HEK293 (cell line): Measurements from ENCODE around the gene CCDC30.

Experiments
- CTCF ChIA-PET: fragments of 350-600 bp; formaldehyde crosslinking; extraction: SDS; loops from one replicate; lab custom pipeline; 2021; ENCODE audit warnings: antibody characterized with exemption; lab: Yijun Ruan, JAX
- POLR2A ChIA-PET: fragments of 300-600 bp; formaldehyde crosslinking; extraction: SDS; loops from one replicate; lab custom pipeline; 2020; ENCODE audit warnings: antibody characterized with exemption, inconsistent platforms; lab: Yijun Ruan, JAX
- H3K27ac ChIP-seq: fragments of 200-500 bp; sonication (Bioruptor generic); 2 replicates; pipeline ENCODE4 v1.5.1; 2014; ENCODE audit warnings: low read depth, low read length, control low read depth, inconsistent platforms; ENCODE audit errors: extremely low read depth
- H3K36me3 ChIP-seq, 2 experiments: fragments of 200-500 bp in 1 of 2; sonication (Bioruptor generic) in 1 of 2; 1 replicate in 1 of 2; 2 replicates in 1 of 2; pipeline ENCODE4 v1.5.1; 2014 to 2017; ENCODE audit warnings: inconsistent platforms in 2 of 2, low read length in 2 of 2; ENCODE audit not compliant: control insufficient read depth in 2 of 2, insufficient read depth in 1 of 2
- H3K4me1 ChIP-seq: fragments of 200-500 bp; sonication (Bioruptor generic); 2 replicates; pipeline ENCODE4 v1.5.1; 2014; ENCODE audit warnings: mild to moderate bottlenecking, low read length, inconsistent platforms; ENCODE audit not compliant: control insufficient read depth, insufficient read depth
- H3K4me3 ChIP-seq: 2 replicates; pipeline ENCODE4 v1.5.1; 2011; ENCODE audit warnings: low read depth, mild to moderate bottlenecking, control low read depth, low read length, moderate library complexity
- H3K9me3 ChIP-seq: fragments of 200-500 bp; sonication (Bioruptor generic); 2 replicates; pipeline ENCODE4 v1.5.1; 2014; ENCODE audit warnings: low read depth, low read length, inconsistent platforms; ENCODE audit not compliant: control insufficient read depth, insufficient read depth
- FEZF1 ChIP-seq: fragments of 450-650 bp; formaldehyde crosslinking; IDR thresholded peaks from 2 replicates; pipeline ENCODE4 v1.5.1; 2016; ENCODE audit warnings: missing biosample characterization, missing genetic modification characterization
- GFI1B ChIP-seq: fragments of 450-650 bp; formaldehyde crosslinking; IDR thresholded peaks from 2 replicates; pipeline ENCODE4 v1.5.1; 2016; ENCODE audit warnings: missing biosample characterization, missing genetic modification characterization
- GLI4 ChIP-seq: fragments of 450-650 bp; formaldehyde crosslinking; IDR thresholded peaks from 2 replicates; pipeline ENCODE4 v1.5.1; 2016; ENCODE audit warnings: missing biosample characterization, missing genetic modification characterization
- KLF1 ChIP-seq: fragments of 450-650 bp; formaldehyde crosslinking; IDR thresholded peaks from 2 replicates; pipeline ENCODE4 v1.5.1; 2016; ENCODE audit warnings: missing biosample characterization, missing genetic modification characterization
- KLF10 ChIP-seq: fragments of 450-650 bp; IDR thresholded peaks from 2 replicates; pipeline ENCODE4 v1.5.1; 2018; ENCODE audit warnings: missing biosample characterization, mild to moderate bottlenecking, missing genetic modification characterization
- KLF7 ChIP-seq: fragments of 450-650 bp; formaldehyde crosslinking; IDR thresholded peaks from 2 replicates; pipeline ENCODE4 v1.5.1; 2016; ENCODE audit warnings: missing biosample characterization, missing genetic modification characterization, borderline replicate concordance
- MEIS1 ChIP-seq: sonication (generic); formaldehyde crosslinking; IDR thresholded peaks from 2 replicates; pipeline ENCODE4 v1.8.1; 2022; ENCODE audit warnings: missing genetic modification reagents, mild to moderate bottlenecking, borderline replicate concordance
- OSR2 ChIP-seq: fragments of 450-650 bp; formaldehyde crosslinking; IDR thresholded peaks from 2 replicates; pipeline ENCODE4 v1.5.1; 2016; ENCODE audit warnings: missing biosample characterization, missing genetic modification characterization
- REPIN1 ChIP-seq: fragments of 450-650 bp; formaldehyde crosslinking; IDR thresholded peaks from 2 replicates; pipeline ENCODE4 v1.5.1; 2017; ENCODE audit warnings: missing biosample characterization, missing genetic modification characterization, low read depth
- TRIM28 ChIP-seq: IDR thresholded peaks from 2 replicates; pipeline ENCODE4 v1.6.1; 2011; ENCODE audit warnings: low read length, control low read depth, borderline replicate concordance
- ZBTB17 ChIP-seq: fragments of 450-650 bp; formaldehyde crosslinking; IDR thresholded peaks from 2 replicates; pipeline ENCODE4 v1.5.1; 2016; ENCODE audit warnings: missing biosample characterization, missing genetic modification characterization
- ZBTB21 ChIP-seq: fragments of 450-650 bp; formaldehyde crosslinking; IDR thresholded peaks from 2 replicates; pipeline ENCODE4 v1.5.1; 2017; ENCODE audit warnings: missing biosample characterization, missing genetic modification characterization
- ZNF112 ChIP-seq: fragments of 450-650 bp; formaldehyde crosslinking; IDR thresholded peaks from 2 replicates; pipeline ENCODE4 v1.5.0; 2017; ENCODE audit warnings: missing biosample characterization, missing genetic modification characterization
- ZNF146 ChIP-seq: fragments of 450-650 bp; formaldehyde crosslinking; IDR thresholded peaks from 2 replicates; pipeline ENCODE4 v1.5.1; 2016; ENCODE audit warnings: missing biosample characterization, missing genetic modification characterization
- ZNF155 ChIP-seq: fragments of 450-650 bp; formaldehyde crosslinking; IDR thresholded peaks from 2 replicates; pipeline ENCODE4 v1.5.1; 2016; ENCODE audit warnings: missing biosample characterization, missing genetic modification characterization
- ZNF16 ChIP-seq: fragments of 450-650 bp; formaldehyde crosslinking; IDR thresholded peaks from 2 replicates; pipeline ENCODE4 v1.5.1; 2016; ENCODE audit warnings: low read depth, missing biosample characterization, missing genetic modification characterization
- ZNF184 ChIP-seq: fragments of 450-650 bp; IDR thresholded peaks from 2 replicates; pipeline ENCODE4 v1.5.1; 2018; ENCODE audit warnings: missing biosample characterization, mild to moderate bottlenecking, missing genetic modification characterization
- ZNF19 ChIP-seq: fragments of 450-650 bp; formaldehyde crosslinking; IDR thresholded peaks from 2 replicates; pipeline ENCODE4; 2016; ENCODE audit warnings: missing biosample characterization, missing genetic modification characterization, low read depth
- ZNF24 ChIP-seq: fragments of 450-650 bp; formaldehyde crosslinking; IDR thresholded peaks from 2 replicates; pipeline ENCODE4 v1.5.1; 2016; ENCODE audit warnings: missing biosample characterization, missing genetic modification characterization
- ZNF341 ChIP-seq: fragments of 450-650 bp; formaldehyde crosslinking; IDR thresholded peaks from 2 replicates; pipeline ENCODE4; 2016; ENCODE audit warnings: low read depth, missing biosample characterization, missing genetic modification characterization
- ZNF394 ChIP-seq: fragments of 450-650 bp; formaldehyde crosslinking; IDR thresholded peaks from 2 replicates; pipeline ENCODE4 v1.5.1; 2016; ENCODE audit warnings: missing biosample characterization, missing genetic modification characterization, mild to moderate bottlenecking, moderate library complexity, borderline replicate concordance
- ZNF426 ChIP-seq: fragments of 450-650 bp; formaldehyde crosslinking; IDR thresholded peaks from 2 replicates; pipeline ENCODE4 v1.5.1; 2017; ENCODE audit warnings: missing biosample characterization, missing genetic modification characterization, mild to moderate bottlenecking, inconsistent platforms, moderate library complexity
- ZNF433 ChIP-seq: fragments of 450-650 bp; formaldehyde crosslinking; IDR thresholded peaks from 2 replicates; pipeline ENCODE4 v1.5.1; 2016; ENCODE audit warnings: missing biosample characterization, missing genetic modification characterization, low read depth
- ZNF529 ChIP-seq: fragments of 450-650 bp; formaldehyde crosslinking; IDR thresholded peaks from 2 replicates; pipeline ENCODE4 v1.5.1; 2017; ENCODE audit warnings: missing genetic modification characterization, missing biosample characterization; ENCODE audit not compliant: insufficient replicate concordance
- ZNF530 ChIP-seq: fragments of 450-650 bp; formaldehyde crosslinking; IDR thresholded peaks from 2 replicates; pipeline ENCODE4 v1.5.1; 2016; ENCODE audit warnings: low read depth, missing biosample characterization, missing genetic modification characterization
- ZNF560 ChIP-seq: fragments of 450-650 bp; formaldehyde crosslinking; IDR thresholded peaks from 2 replicates; pipeline ENCODE4 v1.5.1; 2017; ENCODE audit warnings: missing biosample characterization, missing genetic modification characterization, borderline replicate concordance
- ZNF621 ChIP-seq: fragments of 450-650 bp; formaldehyde crosslinking; IDR thresholded peaks from 2 replicates; pipeline ENCODE4 v1.5.1; 2017; ENCODE audit warnings: missing biosample characterization, missing genetic modification characterization
- ZNF629 ChIP-seq: fragments of 450-650 bp; formaldehyde crosslinking; IDR thresholded peaks from 2 replicates; pipeline ENCODE4 v1.5.1; 2017; ENCODE audit warnings: missing biosample characterization, missing genetic modification characterization
- ZNF707 ChIP-seq: fragments of 450-650 bp; formaldehyde crosslinking; IDR thresholded peaks from 2 replicates; pipeline ENCODE4 v1.5.1; 2016; ENCODE audit warnings: missing biosample characterization, missing genetic modification characterization
- ZNF747 ChIP-seq: fragments of 450-650 bp; formaldehyde crosslinking; IDR thresholded peaks from 2 replicates; pipeline ENCODE4 v1.5.1; 2016; ENCODE audit warnings: missing biosample characterization, missing genetic modification characterization
- ZNF768 ChIP-seq: fragments of 450-650 bp; formaldehyde crosslinking; IDR thresholded peaks from 2 replicates; pipeline ENCODE4 v1.5.1; 2018; ENCODE audit warnings: missing biosample characterization, mild to moderate bottlenecking, missing genetic modification characterization
- TF ChIP-seq, protein P1 (sequence below): fragments of 450-650 bp; formaldehyde crosslinking; IDR thresholded peaks from 2 replicates; pipeline ENCODE4; 2016; ENCODE audit warnings: missing biosample characterization, missing genetic modification characterization
- TF ChIP-seq, protein P2 (sequence below): IDR thresholded peaks from 2 replicates; pipeline ENCODE4 v1.6.1; 2011; ENCODE audit warnings: mild to moderate bottlenecking, low read depth, low read length, borderline replicate concordance
- TF ChIP-seq, protein P3 (sequence below): fragments of 450-650 bp; formaldehyde crosslinking; IDR thresholded peaks from 2 replicates; pipeline ENCODE4 v1.5.1; 2016; ENCODE audit warnings: missing biosample characterization, missing genetic modification characterization
- TF ChIP-seq, protein P4 (sequence below): fragments of 450-650 bp; IDR thresholded peaks from 2 replicates; pipeline ENCODE4 v1.5.1; 2018; ENCODE audit warnings: missing biosample characterization, missing genetic modification characterization
- TF ChIP-seq, protein P5 (sequence below): fragments of 450-650 bp; formaldehyde crosslinking; IDR thresholded peaks from 2 replicates; pipeline ENCODE4 v1.5.1; 2016; ENCODE audit warnings: missing biosample characterization, missing genetic modification characterization, borderline replicate concordance

CCDC30 gene

DNA sequence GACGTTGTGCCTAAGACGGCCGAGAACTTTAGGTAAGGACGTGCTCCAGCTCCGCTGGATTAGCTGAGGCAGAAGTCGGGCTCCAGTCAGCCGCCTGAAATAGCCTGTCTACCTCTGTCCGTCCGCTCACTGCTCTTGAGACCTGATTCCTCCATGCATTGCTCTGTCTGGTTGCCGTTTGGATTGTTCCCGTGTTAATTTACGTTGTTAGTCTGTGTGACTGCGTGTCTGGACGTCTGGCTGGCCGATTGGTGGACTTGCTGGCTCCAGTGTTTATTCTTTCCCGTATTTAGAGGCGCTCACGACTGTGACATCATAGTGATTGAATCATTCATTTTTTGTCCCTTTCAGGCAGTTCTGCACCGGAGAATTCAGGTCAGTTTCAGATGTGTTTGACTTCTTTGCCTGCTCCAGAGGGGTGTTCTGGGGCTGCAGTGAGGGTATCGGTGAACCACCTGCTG is 195.8 kb downstream of the CCDC30 start:
- Histone ChIP-seq H3K9me3 (no peaks in the 10 kb centered on the region), H3K4me1 (no peaks in the 10 kb centered on the region), H3K4me3 (peak overlapping the region; percentile 74), H3K27ac (peak overlapping the region; percentile 67; the same call in 1 of the 2 replicates), H3K36me3 (peaks cover 31 to 46% of the 10 kb centered on the region in 2 experiments)
- CTCF ChIA-PET = interaction anchor here (1.0 kb wide), 1 partner anchor 81 kb away, joined by 3 read pairs; no protein-coding TSS in a partner anchor
- POLR2A ChIA-PET = interaction anchor here (1.5 to 2.4 kb wide), 3 partner anchors 12 to 108 kb away, joined by 5 to 23 read pairs (median 17); partner anchors contain the start of genes C1orf50, P3H1 and YBX1
- peak; percentile 66 for TF ChIP-seq ZNF629 (tag by site-specific recombination)
- no peak for TF ChIP-seq KLF7 (tag by site-specific recombination)
- TF ChIP-seq GFI1B (tag by site-specific recombination) = no peak
- TF ChIP-seq MEIS1 (CRISPR knock-in tag) = no peak
- TF ChIP-seq ZNF155 (tag by site-specific recombination) = no peak
- TF ChIP-seq, protein P1, sequence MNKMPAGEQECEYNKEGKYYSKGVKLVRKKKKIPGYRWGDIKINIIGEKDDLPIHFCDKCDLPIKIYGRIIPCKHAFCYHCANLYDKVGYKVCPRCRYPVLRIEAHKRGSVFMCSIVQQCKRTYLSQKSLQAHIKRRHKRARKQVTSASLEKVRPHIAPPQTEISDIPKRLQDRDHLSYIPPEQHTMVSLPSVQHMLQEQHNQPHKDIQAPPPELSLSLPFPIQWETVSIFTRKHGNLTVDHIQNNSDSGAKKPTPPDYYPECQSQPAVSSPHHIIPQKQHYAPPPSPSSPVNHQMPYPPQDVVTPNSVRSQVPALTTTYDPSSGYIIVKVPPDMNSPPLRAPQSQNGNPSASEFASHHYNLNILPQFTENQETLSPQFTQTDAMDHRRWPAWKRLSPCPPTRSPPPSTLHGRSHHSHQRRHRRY (tag by site-specific recombination) = no peak
- peak; percentile 65; the same call in 1 of the 2 replicates for TF ChIP-seq ZBTB17 (tag by site-specific recombination)
- peak; percentile 31; the same call in 1 of the 2 replicates for TF ChIP-seq ZBTB21 (tag by site-specific recombination)
- no peak for TF ChIP-seq ZNF530
- TF ChIP-seq REPIN1 (tag by site-specific recombination) = no peak
- TF ChIP-seq ZNF747 = no peak
- TF ChIP-seq FEZF1 (tag by site-specific recombination) = no peak
- no peak for TF ChIP-seq ZNF184
- no peak for TF ChIP-seq TRIM28
- TF ChIP-seq KLF1 = no peak
- TF ChIP-seq KLF10 (tag by site-specific recombination) = no peak
- TF ChIP-seq ZNF19 = no peak
- no peak for TF ChIP-seq ZNF529 (tag by site-specific recombination)
- no peak for TF ChIP-seq OSR2 (tag by site-specific recombination)
- no peak for TF ChIP-seq ZNF112 (tag by site-specific recombination)
- no peak for TF ChIP-seq ZNF621
- no peak for TF ChIP-seq ZNF426 (tag by site-specific recombination)
- TF ChIP-seq, protein P2, sequence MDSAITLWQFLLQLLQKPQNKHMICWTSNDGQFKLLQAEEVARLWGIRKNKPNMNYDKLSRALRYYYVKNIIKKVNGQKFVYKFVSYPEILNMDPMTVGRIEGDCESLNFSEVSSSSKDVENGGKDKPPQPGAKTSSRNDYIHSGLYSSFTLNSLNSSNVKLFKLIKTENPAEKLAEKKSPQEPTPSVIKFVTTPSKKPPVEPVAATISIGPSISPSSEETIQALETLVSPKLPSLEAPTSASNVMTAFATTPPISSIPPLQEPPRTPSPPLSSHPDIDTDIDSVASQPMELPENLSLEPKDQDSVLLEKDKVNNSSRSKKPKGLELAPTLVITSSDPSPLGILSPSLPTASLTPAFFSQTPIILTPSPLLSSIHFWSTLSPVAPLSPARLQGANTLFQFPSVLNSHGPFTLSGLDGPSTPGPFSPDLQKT = no peak
- no peak for TF ChIP-seq ZNF560
- TF ChIP-seq ZNF16 (tag by site-specific recombination) = no peak
- no peak for TF ChIP-seq ZNF24
- TF ChIP-seq GLI4 = no peak
- TF ChIP-seq ZNF341 = no peak
- no peak for TF ChIP-seq ZNF768 (tag by site-specific recombination)
- TF ChIP-seq ZNF707 (tag by site-specific recombination) = no peak
- TF ChIP-seq ZNF146 (tag by site-specific recombination) = no peak
- TF ChIP-seq ZNF394 (tag by site-specific recombination) = peak; percentile 53; the same call in 1 of the 2 replicates
- TF ChIP-seq, protein P3, sequence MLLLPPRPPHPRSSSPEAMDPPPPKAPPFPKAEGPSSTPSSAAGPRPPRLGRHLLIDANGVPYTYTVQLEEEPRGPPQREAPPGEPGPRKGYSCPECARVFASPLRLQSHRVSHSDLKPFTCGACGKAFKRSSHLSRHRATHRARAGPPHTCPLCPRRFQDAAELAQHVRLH (tag by site-specific recombination) = no peak
- TF ChIP-seq, protein P4, sequence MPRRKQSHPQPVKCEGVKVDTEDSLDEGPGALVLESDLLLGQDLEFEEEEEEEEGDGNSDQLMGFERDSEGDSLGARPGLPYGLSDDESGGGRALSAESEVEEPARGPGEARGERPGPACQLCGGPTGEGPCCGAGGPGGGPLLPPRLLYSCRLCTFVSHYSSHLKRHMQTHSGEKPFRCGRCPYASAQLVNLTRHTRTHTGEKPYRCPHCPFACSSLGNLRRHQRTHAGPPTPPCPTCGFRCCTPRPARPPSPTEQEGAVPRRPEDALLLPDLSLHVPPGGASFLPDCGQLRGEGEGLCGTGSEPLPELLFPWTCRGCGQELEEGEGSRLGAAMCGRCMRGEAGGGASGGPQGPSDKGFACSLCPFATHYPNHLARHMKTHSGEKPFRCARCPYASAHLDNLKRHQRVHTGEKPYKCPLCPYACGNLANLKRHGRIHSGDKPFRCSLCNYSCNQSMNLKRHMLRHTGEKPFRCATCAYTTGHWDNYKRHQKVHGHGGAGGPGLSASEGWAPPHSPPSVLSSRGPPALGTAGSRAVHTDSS = no peak
- TF ChIP-seq ZNF433 (tag by site-specific recombination) = no peak
- TF ChIP-seq, protein P5, sequence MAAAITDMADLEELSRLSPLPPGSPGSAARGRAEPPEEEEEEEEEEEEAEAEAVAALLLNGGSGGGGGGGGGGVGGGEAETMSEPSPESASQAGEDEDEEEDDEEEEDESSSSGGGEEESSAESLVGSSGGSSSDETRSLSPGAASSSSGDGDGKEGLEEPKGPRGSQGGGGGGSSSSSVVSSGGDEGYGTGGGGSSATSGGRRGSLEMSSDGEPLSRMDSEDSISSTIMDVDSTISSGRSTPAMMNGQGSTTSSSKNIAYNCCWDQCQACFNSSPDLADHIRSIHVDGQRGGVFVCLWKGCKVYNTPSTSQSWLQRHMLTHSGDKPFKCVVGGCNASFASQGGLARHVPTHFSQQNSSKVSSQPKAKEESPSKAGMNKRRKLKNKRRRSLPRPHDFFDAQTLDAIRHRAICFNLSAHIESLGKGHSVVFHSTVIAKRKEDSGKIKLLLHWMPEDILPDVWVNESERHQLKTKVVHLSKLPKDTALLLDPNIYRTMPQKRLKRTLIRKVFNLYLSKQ (tag by site-specific recombination) = no peak
